HG03432 (cell line): ENCODE data around the gene AKAP13.

Experiments
- ATAC-seq: cut with Tn5 transposase; IDR thresholded peaks from one replicate; pipeline ENCODE4 v1.9.1; 2021; ENCODE audit warnings: mild to moderate bottlenecking, moderate library complexity; ENCODE audit not compliant: unreplicated experiment

The AKAP13 gene

GRCh38 chr15:85691350-85692240 lies 311.2 kb downstream of the AKAP13 start:
- ATAC-seq = peak; percentile 48

- no peak for ATAC-seq
These were observed 311.9 kb downstream of the AKAP13 start for GRCh38 chr15:85692321-85692720.

GRCh38 chr15:85692873-85693272 lies 312.5 kb downstream of the AKAP13 start:
- peak; percentile 63 for ATAC-seq

GRCh38 chr15:85693277-85693676 lies 312.9 kb downstream of the AKAP13 start:
- ATAC-seq = peak; percentile 19

- ATAC-seq = no peak
These were observed 313.7 kb downstream of the AKAP13 start for GRCh38 chr15:85694091-85694490.

- no peak for ATAC-seq
These were observed 320.4 kb downstream of the AKAP13 start for GRCh38 chr15:85700767-85701166.

GRCh38 chr15:85702321-85703101 lies 322.1 kb downstream of the AKAP13 start:
- ATAC-seq = no peak

- no peak for ATAC-seq
These were observed 323.7 kb downstream of the AKAP13 start for GRCh38 chr15:85704066-85704465.

GRCh38 chr15:85704720-85705429 lies 324.5 kb downstream of the AKAP13 start:
- ATAC-seq = no peak

- ATAC-seq = peak; percentile 38
These were observed 326.5 kb downstream of the AKAP13 start for GRCh38 chr15:85706779-85707518.

- peak; percentile 22 for ATAC-seq
These were observed 327.3 kb downstream of the AKAP13 start for GRCh38 chr15:85707519-85708338.

GRCh38 chr15:85708402-85708941 lies 328.1 kb downstream of the AKAP13 start:
- no peak for ATAC-seq

GRCh38 chr15:85709250-85709649 lies 328.8 kb downstream of the AKAP13 start:
- no peak for ATAC-seq

GRCh38 chr15:85710340-85710842 lies 330.0 kb downstream of the AKAP13 start:
- peak; percentile 54 for ATAC-seq

- ATAC-seq = no peak
These were observed 331.3 kb downstream of the AKAP13 start for GRCh38 chr15:85711580-85712192.

- ATAC-seq = no peak
These were observed 335.9 kb downstream of the AKAP13 start for GRCh38 chr15:85716261-85716660.

GRCh38 chr15:85717212-85717611 lies 336.8 kb downstream of the AKAP13 start:
- ATAC-seq = no peak

- peak; percentile 60 for ATAC-seq
These were observed 338.0 kb downstream of the AKAP13 start for GRCh38 chr15:85718271-85718971.
